ENCODE data around the gene DOCK4.

DNA sequence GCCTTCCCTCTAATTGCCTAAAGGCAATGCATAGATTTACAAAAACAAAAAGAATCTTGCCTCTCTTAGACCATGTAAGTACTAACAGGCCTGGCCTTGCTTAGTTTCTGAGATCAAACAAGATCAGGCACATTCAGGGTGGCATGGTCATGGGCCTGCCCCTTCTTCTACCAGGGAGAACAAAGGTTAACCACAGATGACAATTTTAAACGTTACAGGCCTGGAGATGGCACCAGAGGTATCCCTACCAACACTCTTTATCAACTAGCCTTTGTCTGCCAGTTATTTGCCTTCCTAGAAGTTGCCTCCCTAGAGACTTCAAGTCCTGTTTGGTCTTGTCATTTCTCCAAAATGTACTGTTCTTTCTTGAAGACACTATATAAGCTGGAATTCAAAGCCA is 252.6 kb downstream of the DOCK4 start:
- TF ChIP-seq, protein P1, sequence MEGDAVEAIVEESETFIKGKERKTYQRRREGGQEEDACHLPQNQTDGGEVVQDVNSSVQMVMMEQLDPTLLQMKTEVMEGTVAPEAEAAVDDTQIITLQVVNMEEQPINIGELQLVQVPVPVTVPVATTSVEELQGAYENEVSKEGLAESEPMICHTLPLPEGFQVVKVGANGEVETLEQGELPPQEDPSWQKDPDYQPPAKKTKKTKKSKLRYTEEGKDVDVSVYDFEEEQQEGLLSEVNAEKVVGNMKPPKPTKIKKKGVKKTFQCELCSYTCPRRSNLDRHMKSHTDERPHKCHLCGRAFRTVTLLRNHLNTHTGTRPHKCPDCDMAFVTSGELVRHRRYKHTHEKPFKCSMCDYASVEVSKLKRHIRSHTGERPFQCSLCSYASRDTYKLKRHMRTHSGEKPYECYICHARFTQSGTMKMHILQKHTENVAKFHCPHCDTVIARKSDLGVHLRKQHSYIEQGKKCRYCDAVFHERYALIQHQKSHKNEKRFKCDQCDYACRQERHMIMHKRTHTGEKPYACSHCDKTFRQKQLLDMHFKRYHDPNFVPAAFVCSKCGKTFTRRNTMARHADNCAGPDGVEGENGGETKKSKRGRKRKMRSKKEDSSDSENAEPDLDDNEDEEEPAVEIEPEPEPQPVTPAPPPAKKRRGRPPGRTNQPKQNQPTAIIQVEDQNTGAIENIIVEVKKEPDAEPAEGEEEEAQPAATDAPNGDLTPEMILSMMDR (IDR thresholded peaks at IDR 0.05): no peak
- TF ChIP-seq POLR2A (IDR thresholded peaks at IDR 0.05): no peak

All from thyroid gland (tissue), 4 donors.